Stimulated activated naive B cell treated with anti-CD40 and anti-IgM and Interleukin-4, amounts not matched to agents 10 μg/mL and 1 μg/mL and 100 μg/mL, for 72 hours (primary cell): ENCODE results near the gene TNNT3.

ENCODE experiments used
- ATAC-seq, 2 donors: fragments of 150-1000 bp; cut with Tn5 transposase; replicated peaks; 2 replicates each; pipeline ENCODE4 v1.10.0; 2021; ENCODE audit warnings: moderate library complexity in 1 of 2
- DNase-seq: peaks from one replicate; pipeline ENCODE4 v3.0.0; 2021
- H3K27ac Mint-ChIP-seq: one replicate; pipeline ENCODE4 v1.8.0; 2022; ENCODE audit warnings: mild to moderate bottlenecking, mixed read lengths
- H3K27me3 Mint-ChIP-seq, 2 donors: one replicate each; pipeline ENCODE4 v1.8.0; 2022; ENCODE audit warnings: mixed read lengths in 2 of 2
- H3K36me3 Mint-ChIP-seq, 2 donors: one replicate each; pipeline ENCODE4 v1.8.0; 2022; ENCODE audit warnings: mixed read lengths in 2 of 2, mild to moderate bottlenecking in 1 of 2
- H3K4me1 Mint-ChIP-seq, 2 donors: one replicate each; pipeline ENCODE4 v1.8.0; 2022; ENCODE audit warnings: mixed read lengths in 2 of 2, mild to moderate bottlenecking in 1 of 2
- H3K4me3 Mint-ChIP-seq, 2 donors: one replicate each; pipeline ENCODE4 v1.8.0; 2022; ENCODE audit warnings: mild to moderate bottlenecking in 2 of 2, mixed read lengths in 2 of 2, moderate library complexity in 1 of 2
- H3K9me3 Mint-ChIP-seq, 2 donors: one replicate each; pipeline ENCODE4 v1.8.0; 2022; ENCODE audit warnings: mixed read lengths in 2 of 2, mild to moderate bottlenecking in 1 of 2

Gene TNNT3

GRCh38 chr11:1927848-1928469, 8.5 kb downstream of the TNNT3 start:
- ATAC-seq = no peak
- no peak overlapping the region for H3K27ac Mint-ChIP-seq
- H3K36me3 Mint-ChIP-seq = no peaks in the 10 kb centered on the region
- no peak for DNase-seq
- no peaks in the 10 kb centered on the region for H3K9me3 Mint-ChIP-seq
- no peak overlapping the region for H3K4me3 Mint-ChIP-seq
- H3K4me1 Mint-ChIP-seq = peaks cover 8 to 10% of the 10 kb centered on the region in 2 donors
- H3K27me3 Mint-ChIP-seq = peaks cover 34 to 60% of the 10 kb centered on the region in 2 donors

DNA sequence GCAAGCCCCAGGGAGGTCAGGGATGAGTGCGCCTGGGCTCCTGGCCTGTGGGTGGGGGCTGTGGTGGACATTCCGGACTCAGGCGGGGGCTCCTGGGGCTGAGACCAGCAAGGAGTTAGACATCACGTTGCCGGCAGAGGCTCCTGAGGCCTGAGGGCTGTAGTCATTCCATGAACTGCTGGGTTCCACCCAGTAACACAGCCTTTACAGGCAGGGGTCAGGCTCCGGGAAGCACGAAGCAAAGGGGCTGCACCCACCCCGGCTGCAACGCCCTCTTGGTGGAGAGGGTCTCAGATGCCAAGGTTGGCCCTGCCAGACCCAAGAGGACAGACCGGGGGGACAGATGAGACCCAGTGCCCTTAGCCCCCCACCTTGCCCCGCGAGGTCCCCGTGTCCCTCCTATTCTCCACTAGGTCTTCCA, 9.0 kb downstream of the TNNT3 start:
- no peaks in the 10 kb centered on the region for H3K36me3 Mint-ChIP-seq
- H3K27me3 Mint-ChIP-seq = peaks cover 39 to 60% of the 10 kb centered on the region in 2 donors
- ATAC-seq = no peak
- no peak for DNase-seq
- H3K4me1 Mint-ChIP-seq = peaks cover 8 to 10% of the 10 kb centered on the region in 2 donors
- no peak overlapping the region for H3K4me3 Mint-ChIP-seq
- no peak overlapping the region for H3K27ac Mint-ChIP-seq
- no peaks in the 10 kb centered on the region for H3K9me3 Mint-ChIP-seq

DNA sequence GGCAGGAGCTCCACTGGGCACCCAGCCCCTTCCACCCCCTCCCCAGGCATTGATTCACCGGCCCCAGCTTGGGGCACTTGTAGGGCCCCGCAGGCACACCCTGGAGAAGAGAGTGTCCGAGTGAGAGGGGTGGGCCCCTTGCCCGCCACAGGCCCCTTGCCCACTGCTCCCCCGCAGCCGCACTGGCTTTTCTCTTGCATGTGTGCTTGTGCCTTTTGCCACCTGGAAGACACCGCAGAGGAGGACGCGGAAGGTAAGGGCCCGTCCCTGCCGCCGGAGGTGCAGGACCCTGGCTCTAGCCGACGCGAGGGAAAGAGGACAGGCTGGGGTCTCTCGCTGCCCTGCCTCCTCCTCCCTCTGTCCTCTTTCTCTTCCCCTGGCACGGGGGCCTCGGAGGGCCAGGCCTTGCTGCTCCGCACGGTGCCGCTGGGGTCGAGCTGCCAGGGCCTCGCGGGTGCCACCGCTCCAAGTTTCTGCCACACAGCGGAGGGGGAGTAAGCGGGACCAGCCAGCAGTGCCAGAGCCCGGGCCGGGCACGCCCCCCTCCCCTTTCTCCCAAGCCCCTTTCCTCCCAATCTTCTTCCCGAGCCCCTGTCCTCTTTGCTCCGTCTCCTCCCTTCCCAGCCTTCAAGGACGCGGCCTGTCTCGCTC, 9.5 kb downstream of the TNNT3 start:
- Mint-ChIP-seq H3K9me3 (no peaks in the 10 kb centered on the region), H3K27me3 (peaks cover 36 to 59% of the 10 kb centered on the region in 2 donors), H3K4me1 (peaks cover 5 to 10% of the 10 kb centered on the region in 2 donors), H3K27ac (no peak overlapping the region), H3K36me3 (peaks cover 0 to 2% of the 10 kb centered on the region in 2 donors), H3K4me3 (no peak overlapping the region)
- DNase-seq (no peak), ATAC-seq (no peak)

DNA sequence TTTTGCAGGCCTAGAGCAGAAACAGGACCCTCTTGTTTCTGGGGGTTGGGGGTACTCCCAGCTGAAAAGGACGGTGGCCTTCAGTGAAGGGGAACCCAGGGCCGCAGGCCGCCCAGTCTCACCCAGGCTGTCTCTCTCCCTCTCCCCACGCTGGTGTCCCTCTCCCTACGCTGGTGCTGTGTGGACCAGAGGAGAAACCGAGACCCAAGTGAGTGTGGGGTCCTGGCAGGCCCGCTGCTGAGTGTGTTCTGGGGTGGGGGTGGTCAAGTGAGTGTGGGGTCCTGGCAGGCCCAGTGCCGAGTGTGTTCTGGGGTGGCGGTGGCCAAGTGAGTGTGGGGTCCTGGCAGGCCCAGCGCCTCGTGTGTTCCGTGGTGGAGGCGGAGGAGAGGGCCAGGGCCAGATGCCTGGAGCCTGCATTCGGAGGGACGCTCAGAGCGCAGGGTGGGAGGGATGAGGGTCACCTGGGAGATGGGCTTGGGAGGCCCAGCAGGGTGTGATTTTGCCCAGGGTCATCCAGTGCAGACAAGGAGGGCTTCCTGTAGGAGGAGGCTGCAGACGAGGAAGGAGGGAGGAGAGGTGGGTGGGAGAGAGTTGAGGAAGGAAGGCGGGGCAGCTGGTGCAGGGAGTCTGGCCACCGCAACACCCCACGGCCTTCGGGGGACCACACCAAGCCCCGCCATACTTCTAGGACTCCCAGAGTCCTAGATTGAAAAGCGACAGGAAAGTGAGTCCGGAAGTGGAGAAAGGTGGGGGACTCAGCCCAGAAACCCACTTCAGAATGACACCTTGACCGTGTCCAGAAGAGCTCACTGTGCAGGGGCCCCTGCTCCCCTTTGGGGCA, 10.3 kb downstream of the TNNT3 start:
- H3K27ac Mint-ChIP-seq = no peak overlapping the region
- no peak for ATAC-seq
- H3K4me3 Mint-ChIP-seq = no peak overlapping the region
- peaks cover 38 to 58% of the 10 kb centered on the region in 2 donors for H3K27me3 Mint-ChIP-seq
- peaks cover 5 to 10% of the 10 kb centered on the region in 2 donors for H3K4me1 Mint-ChIP-seq
- DNase-seq = no peak
- H3K36me3 Mint-ChIP-seq = peaks cover 0 to 2% of the 10 kb centered on the region in 2 donors
- no peaks in the 10 kb centered on the region for H3K9me3 Mint-ChIP-seq

GRCh38 chr11:1930462-1930830, 10.9 kb downstream of the TNNT3 start:
- Mint-ChIP-seq H3K9me3 (no peaks in the 10 kb centered on the region), H3K27ac (no peak overlapping the region)
- ATAC-seq = no peak

GRCh38 chr11:1931341-1932104, 12.0 kb downstream of the TNNT3 start:
- DNase-seq (no peak), ATAC-seq (no peak)
- Mint-ChIP-seq H3K27ac (no peak overlapping the region), H3K4me1 (peaks cover 4 to 7% of the 10 kb centered on the region in 2 donors), H3K36me3 (peaks cover 0 to 2% of the 10 kb centered on the region in 2 donors), H3K27me3 (peaks cover 34 to 47% of the 10 kb centered on the region in 2 donors), H3K9me3 (no peaks in the 10 kb centered on the region), H3K4me3 (no peak overlapping the region)

More at GRCh38 chr11:1930462-1930830, 10.9 kb downstream of the TNNT3 start:
- DNase-seq = no peak
- Mint-ChIP-seq H3K27me3 (peaks cover 38 to 58% of the 10 kb centered on the region in 2 donors), H3K36me3 (peaks cover 0 to 2% of the 10 kb centered on the region in 2 donors), H3K4me1 (peaks cover 5 to 10% of the 10 kb centered on the region in 2 donors), H3K4me3 (no peak overlapping the region)

GRCh38 chr11:1932105-1932480, 12.6 kb downstream of the TNNT3 start:
- no peak for DNase-seq
- Mint-ChIP-seq H3K27me3 (peaks cover 31 to 43% of the 10 kb centered on the region in 2 donors), H3K36me3 (peaks cover 0 to 2% of the 10 kb centered on the region in 2 donors), H3K27ac (no peak overlapping the region), H3K9me3 (no peaks in the 10 kb centered on the region), H3K4me3 (no peak overlapping the region), H3K4me1 (peaks cover 2 to 4% of the 10 kb centered on the region in 2 donors)
- ATAC-seq = no peak

GRCh38 chr11:1932681-1933080, 13.2 kb downstream of the TNNT3 start:
- Mint-ChIP-seq H3K27ac (no peak overlapping the region), H3K27me3 (peaks cover 31 to 43% of the 10 kb centered on the region in 2 donors), H3K4me1 (peaks cover 2 to 4% of the 10 kb centered on the region in 2 donors), H3K9me3 (no peaks in the 10 kb centered on the region), H3K36me3 (peaks cover 0 to 2% of the 10 kb centered on the region in 2 donors), H3K4me3 (no peak overlapping the region)
- ATAC-seq = no peak
- no peak for DNase-seq

DNA sequence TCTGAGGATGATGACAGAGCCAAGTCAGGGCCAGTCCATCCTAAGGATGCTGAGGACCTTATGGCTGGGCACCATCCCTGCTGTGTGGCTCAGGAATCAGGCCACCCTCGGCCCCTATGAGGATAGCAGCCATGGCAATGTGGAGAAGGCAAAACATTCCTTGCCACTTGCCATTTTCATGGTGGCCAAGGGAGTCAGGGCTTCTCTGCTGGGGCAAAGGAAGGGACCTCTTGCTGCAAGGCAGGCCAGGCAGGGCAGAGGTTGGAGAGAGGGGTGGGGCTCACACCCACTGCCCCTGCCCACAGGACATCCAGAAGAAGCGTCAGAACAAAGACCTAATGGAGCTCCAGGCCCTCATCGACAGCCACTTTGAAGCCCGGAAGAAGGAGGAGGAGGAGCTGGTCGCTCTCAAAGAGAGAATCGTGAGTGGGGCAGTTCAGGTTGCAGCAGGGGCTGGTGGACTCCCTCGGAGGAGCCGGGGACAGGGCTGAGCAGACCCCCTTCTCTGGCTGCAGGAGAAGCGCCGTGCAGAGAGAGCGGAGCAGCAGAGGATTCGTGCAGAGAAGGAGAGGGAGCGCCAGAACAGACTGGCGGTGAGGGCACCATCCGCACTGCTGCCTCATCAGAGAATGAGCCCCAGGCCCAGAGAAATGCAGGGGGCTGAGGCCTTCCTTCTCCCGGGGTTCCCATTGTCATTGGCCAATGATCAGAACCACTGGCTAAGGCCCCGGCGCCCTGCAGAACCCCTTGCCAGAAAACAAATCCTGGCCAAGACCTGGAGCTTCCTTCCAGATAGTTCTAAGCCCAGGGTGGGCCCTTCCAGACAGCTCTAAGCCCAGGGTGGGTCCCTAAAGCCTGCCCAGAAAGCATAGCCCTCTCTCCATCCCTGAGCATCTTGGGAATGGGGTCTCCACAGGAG, 14.2 kb downstream of the TNNT3 start:
- Mint-ChIP-seq H3K4me3 (no peak overlapping the region), H3K27ac (no peak overlapping the region), H3K36me3 (peaks cover 0 to 2% of the 10 kb centered on the region in 2 donors), H3K4me1 (peaks cover 2 to 5% of the 10 kb centered on the region in 2 donors), H3K27me3 (peaks cover 31 to 44% of the 10 kb centered on the region in 2 donors), H3K9me3 (no peaks in the 10 kb centered on the region)
- DNase-seq (no peak), ATAC-seq (no peak)

- Mint-ChIP-seq H3K4me1 (peaks cover 6 to 12% of the 10 kb centered on the region in 2 donors), H3K27ac (no peak overlapping the region), H3K36me3 (peaks cover 0 to 2% of the 10 kb centered on the region in 2 donors)
These were observed 15.0 kb downstream of the TNNT3 start for GRCh38 chr11:1934335-1935155.

GRCh38 chr11:1935156-1936071, 15.9 kb downstream of the TNNT3 start:
- Mint-ChIP-seq H3K4me3 (no peak overlapping the region), H3K27ac (no peak overlapping the region), H3K36me3 (peaks cover 0 to 2% of the 10 kb centered on the region in 2 donors), H3K27me3 (peaks cover 29 to 33% of the 10 kb centered on the region in 2 donors), H3K9me3 (no peaks in the 10 kb centered on the region), H3K4me1 (peaks cover 6 to 12% of the 10 kb centered on the region in 2 donors)
- DNase-seq = no peak
- ATAC-seq = no peak

More at GRCh38 chr11:1934335-1935155, 15.0 kb downstream of the TNNT3 start:
- Mint-ChIP-seq H3K27me3 (peaks cover 33 to 41% of the 10 kb centered on the region in 2 donors), H3K4me3 (no peak overlapping the region), H3K9me3 (no peaks in the 10 kb centered on the region)
- ATAC-seq (no peak), DNase-seq (no peak)
